ACC112 (cell line): ENCODE measurements around the gene ITGAL.
"Not testable (repeated sequence)": the region's sequence is repeated elsewhere in the genome, so short reads cannot be mapped to it uniquely, and the experiment has no call there.

Source experiments
- H2AFZ ChIP-seq: fragments of 200-600 bp; sonication (generic); one replicate; pipeline ENCODE4 v1.6.0; 2017; ENCODE audit warnings: antibody characterized with exemption, low read length; ENCODE audit not compliant: unreplicated experiment
- H3K27ac ChIP-seq: fragments of 200-600 bp; sonication (generic); 2 replicates; pipeline ENCODE4 v1.5.1; 2014; ENCODE audit warnings: low read depth, mild to moderate bottlenecking, antibody characterized with exemption, low read length, moderate library complexity
- H3K27me3 ChIP-seq: fragments of 200-600 bp; sonication (generic); 2 replicates; pipeline ENCODE4 v1.6.1; 2014; ENCODE audit warnings: mild to moderate bottlenecking, antibody characterized with exemption, low read length, moderate library complexity, mixed read lengths; ENCODE audit not compliant: insufficient read depth
- H3K36me3 ChIP-seq: fragments of 200-600 bp; sonication (generic); 2 replicates; pipeline ENCODE4 v1.6.1; 2016; ENCODE audit warnings: mild to moderate bottlenecking, antibody characterized with exemption, low read length, moderate library complexity, mixed read lengths; ENCODE audit not compliant: insufficient read depth
- H3K4me1 ChIP-seq: fragments of 200-600 bp; sonication (generic); one replicate; pipeline ENCODE4 v1.6.1; 2016; ENCODE audit warnings: low read length, mixed read lengths; ENCODE audit not compliant: insufficient read depth, unreplicated experiment, control insufficient read depth
- H3K4me3 ChIP-seq: fragments of 200-600 bp; sonication (generic); 2 replicates; pipeline ENCODE4 v1.5.1; 2014; ENCODE audit warnings: mild to moderate bottlenecking, low read depth, low read length
- H3K79me2 ChIP-seq: fragments of 200-600 bp; sonication (generic); one replicate; pipeline ENCODE4 v1.6.0; 2016; ENCODE audit warnings: low read length; ENCODE audit not compliant: control insufficient read depth, unreplicated experiment, insufficient read depth

ITGAL gene

GRCh38 chr16:30457743-30458560 is 14.6 kb upstream of the ITGAL start:
- no peaks in the 10 kb centered on the region for H3K79me2 ChIP-seq
- no peak overlapping the region for H3K27ac ChIP-seq
- no peaks in the 10 kb centered on the region for H3K4me1 ChIP-seq
- no peak overlapping the region for H2AFZ ChIP-seq
- H3K27me3 ChIP-seq: no peaks in the 10 kb centered on the region
- H3K36me3 ChIP-seq: no peaks in the 10 kb centered on the region
- H3K4me3 ChIP-seq: no peak overlapping the region

DNA sequence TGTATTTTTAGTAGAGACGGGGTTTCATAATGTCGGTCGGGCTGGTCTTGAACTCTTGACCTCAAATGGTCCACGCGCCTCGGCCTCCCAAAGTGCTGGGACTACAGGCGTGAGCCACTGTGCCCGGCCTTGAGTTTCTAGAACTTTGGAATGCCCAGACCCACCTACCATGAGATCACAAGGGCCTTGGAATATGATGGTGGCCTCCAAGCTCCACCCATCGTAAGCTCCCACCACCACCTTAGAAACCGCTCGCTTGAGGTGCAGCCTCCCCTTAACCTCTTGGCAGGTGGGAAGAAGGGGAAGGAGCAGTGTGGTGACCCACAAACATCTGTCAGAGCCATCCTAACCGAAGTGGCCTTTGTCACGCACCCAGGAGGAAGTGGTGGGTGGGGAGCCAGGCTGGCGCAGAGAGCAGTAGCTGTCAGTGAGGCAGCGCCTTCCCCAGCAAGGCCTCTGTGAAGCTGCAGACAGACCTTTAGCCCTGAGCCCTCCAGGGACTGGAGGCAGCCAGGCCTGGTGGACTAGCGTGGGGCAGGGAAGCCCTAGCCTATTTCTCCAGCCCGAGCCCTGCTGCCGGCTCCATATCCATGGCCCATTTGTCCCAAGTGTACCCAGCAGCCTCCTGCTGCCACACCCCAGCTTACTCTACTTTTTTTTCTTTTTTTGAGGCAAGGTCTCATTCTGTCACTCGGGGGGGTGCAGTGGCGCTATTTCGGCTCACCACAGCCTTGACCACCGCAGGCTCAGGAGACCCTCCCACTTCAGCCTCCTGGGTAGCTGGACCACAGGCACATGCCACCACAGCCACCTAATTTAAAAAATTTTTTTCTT is 13.8 kb upstream of the ITGAL start:
- Histone ChIP-seq H3K4me3 (no peak overlapping the region), H3K36me3 (no peaks in the 10 kb centered on the region), H3K27ac (no peak overlapping the region), H3K79me2 (no peaks in the 10 kb centered on the region), H3K27me3 (no peaks in the 10 kb centered on the region), H2AFZ (no peak overlapping the region), H3K4me1 (no peaks in the 10 kb centered on the region)

DNA sequence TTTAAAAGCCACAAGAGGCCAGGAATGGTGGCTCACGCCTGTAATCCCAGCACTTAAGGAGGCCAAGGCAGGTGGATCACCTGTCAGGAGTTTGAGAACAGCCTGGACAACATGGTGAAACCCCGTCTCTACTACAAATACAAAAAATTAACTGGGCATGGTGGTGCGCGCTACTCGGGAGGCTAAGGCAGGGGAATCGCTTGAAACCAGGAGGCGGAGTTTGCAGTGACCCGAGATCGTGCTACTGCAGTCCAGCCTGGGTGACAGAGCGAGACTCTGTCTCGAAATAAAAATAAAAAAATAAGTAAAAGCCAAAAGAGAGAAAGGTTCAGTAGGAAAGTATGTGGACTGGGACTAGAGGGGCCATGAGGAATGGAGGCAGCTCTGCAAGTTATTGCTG is 13.1 kb upstream of the ITGAL start:
- Histone ChIP-seq H3K27me3 (no peaks in the 10 kb centered on the region), H3K79me2 (no peaks in the 10 kb centered on the region), H3K27ac (no peak overlapping the region), H2AFZ (no peak overlapping the region), H3K4me3 (no peak overlapping the region), H3K4me1 (no peaks in the 10 kb centered on the region), H3K36me3 (no peaks in the 10 kb centered on the region)

- H3K27ac ChIP-seq, H3K27me3 ChIP-seq, H3K36me3 ChIP-seq, H3K4me3 ChIP-seq, H2AFZ ChIP-seq, H3K79me2 ChIP-seq, H3K4me1 ChIP-seq: not testable (repeated sequence)
Observed at GRCh38 chr16:30461426-30461825, 11.1 kb upstream of the ITGAL start.

- no peaks in the 10 kb centered on the region for H3K27me3 ChIP-seq
- H3K27ac ChIP-seq: no peak overlapping the region
- H3K4me3 ChIP-seq: no peak overlapping the region
- no peaks in the 10 kb centered on the region for H3K79me2 ChIP-seq
- H3K4me1 ChIP-seq: no peaks in the 10 kb centered on the region
- no peak overlapping the region for H2AFZ ChIP-seq
- H3K36me3 ChIP-seq: no peaks in the 10 kb centered on the region
Observed at GRCh38 chr16:30464078-30464477, 8.5 kb upstream of the ITGAL start.

DNA sequence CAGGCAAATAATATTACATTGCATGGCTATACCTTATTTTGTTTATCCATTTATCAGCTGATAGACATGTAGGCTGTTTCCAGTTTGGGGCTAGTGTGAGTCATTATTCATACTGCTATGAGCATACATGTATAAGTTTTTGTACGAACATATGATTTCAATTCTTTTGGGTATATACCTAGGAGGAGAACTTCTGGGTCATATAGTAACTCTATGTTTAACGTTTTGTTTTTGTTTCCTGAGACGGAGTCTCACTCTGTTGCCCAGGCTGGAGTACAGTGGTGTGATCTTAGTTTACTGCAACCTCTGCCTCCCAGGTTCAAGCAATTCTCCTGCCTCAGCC is 2.4 kb upstream of the ITGAL start:
- no peaks in the 10 kb centered on the region for H3K4me1 ChIP-seq
- no peak overlapping the region for H3K4me3 ChIP-seq
- no peaks in the 10 kb centered on the region for H3K79me2 ChIP-seq
- no peak overlapping the region for H3K27ac ChIP-seq
- H3K27me3 ChIP-seq: peaks cover 25% of the 10 kb centered on the region
- no peaks in the 10 kb centered on the region for H3K36me3 ChIP-seq
- H2AFZ ChIP-seq: no peak overlapping the region

GRCh38 chr16:30470632-30470995 is 1.9 kb upstream of the ITGAL start:
- Histone ChIP-seq H3K4me3 (no peak overlapping the region), H3K27me3 (peaks cover 29% of the 10 kb centered on the region), H3K79me2 (no peaks in the 10 kb centered on the region), H3K27ac (no peak overlapping the region), H2AFZ (no peak overlapping the region), H3K4me1 (no peaks in the 10 kb centered on the region), H3K36me3 (no peaks in the 10 kb centered on the region)

DNA sequence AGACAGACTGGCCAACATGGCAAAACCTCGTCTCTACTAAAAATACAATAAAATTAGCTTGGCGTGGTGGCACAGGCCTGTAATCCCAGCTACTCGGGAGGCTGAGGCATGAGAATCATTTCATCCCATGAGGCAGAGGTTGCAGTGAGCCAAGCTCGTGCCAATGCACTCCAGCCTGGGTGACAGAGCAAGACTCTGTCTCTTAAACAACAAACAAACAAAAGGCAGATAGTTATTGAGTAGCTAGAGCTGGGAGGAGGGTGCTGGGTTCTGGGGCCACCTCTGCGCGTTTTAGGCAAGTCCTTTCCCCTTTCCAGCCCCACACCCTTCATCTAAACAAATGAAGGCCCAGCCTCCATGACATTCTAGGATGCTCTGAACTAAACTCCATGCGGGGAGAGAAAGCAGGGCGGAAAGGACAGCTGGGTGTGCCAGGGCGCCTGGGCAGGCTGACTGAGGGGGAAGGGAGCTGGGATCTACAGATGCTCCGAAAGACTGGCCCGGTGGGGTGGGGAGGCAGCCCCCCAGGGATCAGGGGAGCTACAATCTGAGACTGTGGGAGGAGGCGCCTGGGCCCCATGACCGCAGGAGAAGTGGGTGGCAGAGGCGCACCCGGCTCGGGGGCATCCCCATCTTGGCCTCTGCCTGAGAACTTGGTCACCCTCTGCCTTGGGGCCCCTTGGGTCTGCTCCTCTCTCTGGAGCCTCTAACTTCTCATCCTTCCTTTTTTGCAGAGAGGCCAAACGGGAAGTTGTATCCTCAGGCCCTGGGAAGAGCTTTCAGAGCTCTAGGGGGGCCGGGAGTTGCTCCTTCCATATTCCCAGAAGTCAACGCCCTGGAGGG is 910 bp downstream of the ITGAL start:
- H3K36me3 ChIP-seq: no peaks in the 10 kb centered on the region
- no peaks in the 10 kb centered on the region for H3K79me2 ChIP-seq
- H3K4me3 ChIP-seq: no peak overlapping the region
- no peak overlapping the region for H2AFZ ChIP-seq
- no peaks in the 10 kb centered on the region for H3K4me1 ChIP-seq
- H3K27ac ChIP-seq: no peak overlapping the region
- H3K27me3 ChIP-seq: peaks cover 41% of the 10 kb centered on the region

DNA sequence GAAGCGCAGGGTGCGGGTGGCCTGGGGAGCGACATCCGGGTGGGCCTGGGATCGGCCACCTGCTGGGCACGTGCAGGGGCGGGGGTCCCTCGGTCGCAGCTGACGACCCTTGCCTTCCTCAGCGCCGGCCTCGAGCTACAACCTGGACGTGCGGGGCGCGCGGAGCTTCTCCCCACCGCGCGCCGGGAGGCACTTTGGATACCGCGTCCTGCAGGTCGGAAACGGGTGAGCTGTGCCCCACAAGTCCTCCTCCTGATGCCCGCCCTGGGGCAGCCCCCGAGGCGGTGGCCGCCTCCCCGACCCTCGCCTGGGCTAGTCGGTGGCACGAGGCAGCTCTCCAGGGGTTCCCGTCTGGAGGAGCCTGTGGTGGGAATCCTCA is 1.5 kb downstream of the ITGAL start:
- Histone ChIP-seq H3K79me2 (no peaks in the 10 kb centered on the region), H3K4me3 (no peak overlapping the region), H3K27me3 (peaks cover 46% of the 10 kb centered on the region), H2AFZ (no peak overlapping the region), H3K4me1 (no peaks in the 10 kb centered on the region), H3K36me3 (no peaks in the 10 kb centered on the region), H3K27ac (no peak overlapping the region)

DNA sequence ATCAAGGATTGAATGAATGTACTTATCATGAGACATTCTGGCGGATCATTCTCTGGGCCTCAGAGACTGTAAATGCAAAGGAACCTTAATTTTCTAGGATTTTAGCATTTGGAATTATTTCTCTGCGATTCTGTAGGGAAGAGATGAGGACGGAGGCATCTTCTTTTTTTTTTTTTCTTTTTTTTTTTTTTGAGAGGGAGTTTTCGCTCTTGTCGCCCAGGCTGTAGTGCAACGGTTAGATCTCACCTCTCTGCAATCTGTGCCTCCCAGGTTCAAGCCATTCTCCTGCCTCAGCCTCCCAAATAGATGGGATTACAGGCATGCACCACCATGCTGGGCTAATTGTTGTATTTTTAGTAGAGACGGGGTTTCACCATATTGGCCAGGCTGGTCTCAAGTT is 2.1 kb downstream of the ITGAL start:
- H3K27me3 ChIP-seq: peaks cover 49% of the 10 kb centered on the region
- no peaks in the 10 kb centered on the region for H3K79me2 ChIP-seq
- H3K4me1 ChIP-seq: no peaks in the 10 kb centered on the region
- no peak overlapping the region for H3K27ac ChIP-seq
- no peak overlapping the region for H2AFZ ChIP-seq
- H3K36me3 ChIP-seq: no peaks in the 10 kb centered on the region
- H3K4me3 ChIP-seq: no peak overlapping the region
